ENCODE measurements around the gene LPP. TPM values are rescaled to one million over a fixed set of nuclear protein-coding genes. Genes with fewer than 3 reads are reported as not detected.

The LPP gene
- total and polyA plus RNA-seq, 4 donors = 11.1 to 219 (median 66.5) TPM

DNA sequence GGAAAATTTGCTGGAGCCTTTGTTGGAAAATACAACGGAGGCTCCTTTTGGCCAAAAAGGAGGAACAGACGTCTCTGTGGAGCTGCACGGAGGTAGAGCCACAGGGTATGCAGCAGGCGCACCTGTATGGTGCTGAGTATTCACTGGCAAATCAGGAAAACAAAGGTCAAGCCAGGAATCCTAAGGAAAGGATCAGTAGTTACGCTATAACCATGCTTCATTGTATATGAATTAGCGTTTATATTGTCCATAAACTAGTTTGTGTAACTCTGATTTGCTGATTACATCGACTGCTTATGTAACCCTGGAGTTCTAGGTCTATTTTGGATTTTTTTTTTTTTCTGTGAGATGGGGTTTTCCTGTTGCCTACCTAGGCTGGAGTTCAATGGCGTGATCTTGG is 45.4 kb downstream of the LPP start:
- Histone ChIP-seq H3K4me3 (no peak overlapping the region), H3K36me3 (ENCODE audit: control insufficient read depth in 4 of 4, insufficient read depth in 4 of 4, low read length in 4 of 4) (peaks cover 0 to 5% (median 3%) of the 10 kb centered on the region in 4 donors), H3K9ac (ENCODE audit: insufficient read depth in 1 of 2, low read length in 2 of 2) (no peak overlapping the region), H3K27ac (ENCODE audit: low read depth in 1 of 2, low read length in 1 of 2) (peak overlapping the region in 1 of 2 donors; percentile 90), H3K4me1 (ENCODE audit: control insufficient read depth in 5 of 5, insufficient read depth in 5 of 5, low read length in 5 of 5) (peaks cover 0 to 34% (median 0%) of the 10 kb centered on the region in 5 donors), H3K27me3 (ENCODE audit: control insufficient read depth in 3 of 3, insufficient read depth in 3 of 3, low read length in 2 of 3) (no peaks in the 10 kb centered on the region), H3K9me3 (ENCODE audit: control insufficient read depth in 4 of 4, insufficient read depth in 3 of 4, low read length in 3 of 4) (no peaks in the 10 kb centered on the region)
- DNase-seq (no peak), ATAC-seq (ENCODE audit: insufficient read depth, low FRiP score) (no peak)
- 96 to 97% methylated on average over 8 of the region's 8 CpGs for WGBS, 2 donors
- TF ChIP-seq CTCF (IDR thresholded peaks at IDR 0.05; ENCODE audit: control extremely low read depth, extremely low read depth) = no peak

DNA sequence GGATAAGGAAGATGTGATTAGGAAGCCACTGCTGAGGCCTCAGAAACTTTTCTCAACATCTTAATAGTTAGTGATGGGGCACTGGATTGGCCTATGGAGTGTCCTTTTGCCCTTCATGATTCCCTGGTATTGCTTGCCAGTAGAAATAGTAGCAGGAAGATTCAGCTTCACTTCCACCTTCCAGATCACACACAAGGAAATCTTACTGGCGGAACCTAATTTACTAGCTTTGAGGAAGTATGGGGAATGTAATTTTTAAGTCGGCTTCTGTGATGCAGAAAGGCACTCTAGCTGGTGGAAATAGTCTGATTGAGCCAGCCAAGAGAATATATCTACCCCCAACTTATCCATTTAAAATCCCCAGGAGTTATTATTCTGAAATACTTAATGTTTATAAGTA is 46.5 kb downstream of the LPP start:
- no peaks in the 10 kb centered on the region for H3K9me3 ChIP-seq (ENCODE audit: control insufficient read depth in 4 of 4, insufficient read depth in 3 of 4, low read length in 3 of 4)
- DNase-seq (no peak), ATAC-seq (ENCODE audit: insufficient read depth, low FRiP score) (no peak)
- peak overlapping the region in 1 of 2 donors; percentile 31 for H3K27ac ChIP-seq (ENCODE audit: low read depth in 1 of 2, low read length in 1 of 2)
- no peak for TF ChIP-seq CTCF (IDR thresholded peaks at IDR 0.05; ENCODE audit: control extremely low read depth, extremely low read depth)
- H3K4me3 ChIP-seq = no peak overlapping the region
- no peaks in the 10 kb centered on the region for H3K27me3 ChIP-seq (ENCODE audit: control insufficient read depth in 3 of 3, insufficient read depth in 3 of 3, low read length in 2 of 3)
- H3K4me1 ChIP-seq (ENCODE audit: control insufficient read depth in 5 of 5, insufficient read depth in 5 of 5, low read length in 5 of 5) = peaks cover 0 to 34% (median 0%) of the 10 kb centered on the region in 5 donors
- WGBS, 2 donors = 38 to 61% methylated on average over 2 of the region's 2 CpGs
- H3K9ac ChIP-seq (ENCODE audit: insufficient read depth in 1 of 2, low read length in 2 of 2) = no peak overlapping the region
- H3K36me3 ChIP-seq (ENCODE audit: control insufficient read depth in 4 of 4, insufficient read depth in 4 of 4, low read length in 4 of 4) = peaks cover 0 to 5% (median 3%) of the 10 kb centered on the region in 4 donors

DNA sequence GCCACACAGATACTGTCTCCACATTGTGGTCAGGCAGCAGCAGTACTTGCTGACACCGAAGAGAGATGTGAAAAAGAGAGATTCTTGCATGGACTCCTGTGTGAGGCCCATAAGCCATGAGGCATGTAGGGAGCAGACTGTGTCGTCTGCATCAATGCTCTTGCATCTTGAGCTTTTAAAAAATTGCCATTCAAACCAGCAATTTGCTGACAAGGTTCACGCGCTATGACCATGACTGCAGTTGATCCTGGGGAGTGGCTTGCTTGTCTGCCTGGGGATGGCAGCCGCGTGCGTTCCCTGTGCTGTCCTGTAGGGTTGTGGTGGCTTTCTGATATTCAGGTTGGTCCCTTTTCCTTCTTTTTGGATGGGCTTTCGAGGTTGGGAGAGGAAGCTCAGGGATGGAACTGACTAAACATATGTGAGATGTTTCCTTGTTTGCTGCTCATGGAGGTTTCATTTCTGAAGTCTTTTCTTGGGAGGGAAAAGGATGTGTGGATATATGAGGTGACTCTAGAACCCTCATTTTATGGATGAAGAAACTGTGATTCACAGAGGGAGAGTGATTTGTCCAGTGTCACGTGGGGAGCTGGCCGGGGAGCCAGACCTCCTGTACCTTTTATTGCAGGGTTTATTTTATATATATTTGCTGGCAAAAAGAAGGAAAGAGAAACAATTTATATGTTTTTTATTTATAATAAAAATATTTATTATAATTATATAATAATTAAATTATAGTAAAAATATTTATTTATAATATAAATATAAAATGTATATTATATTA is 48.6 kb downstream of the LPP start:
- H3K4me1 ChIP-seq (ENCODE audit: control insufficient read depth in 5 of 5, insufficient read depth in 5 of 5, low read length in 5 of 5) = peaks cover 0 to 17% (median 0%) of the 10 kb centered on the region in 5 donors
- DNase-seq (no peak), ATAC-seq (ENCODE audit: insufficient read depth, low FRiP score) (no peak)
- H3K36me3 ChIP-seq (ENCODE audit: control insufficient read depth in 4 of 4, insufficient read depth in 4 of 4, low read length in 4 of 4) = peaks cover 0 to 5% (median 3%) of the 10 kb centered on the region in 4 donors
- TF ChIP-seq CTCF (IDR thresholded peaks at IDR 0.05; ENCODE audit: control extremely low read depth, extremely low read depth) = no peak
- H3K27me3 ChIP-seq (ENCODE audit: control insufficient read depth in 3 of 3, insufficient read depth in 3 of 3, low read length in 2 of 3) = no peaks in the 10 kb centered on the region
- no peak overlapping the region for H3K27ac ChIP-seq (ENCODE audit: low read depth in 1 of 2, low read length in 1 of 2)
- no peak overlapping the region for H3K4me3 ChIP-seq
- H3K9me3 ChIP-seq (ENCODE audit: control insufficient read depth in 4 of 4, insufficient read depth in 3 of 4, low read length in 3 of 4) = peaks cover 0 to 1% (median 0%) of the 10 kb centered on the region in 4 donors
- H3K9ac ChIP-seq (ENCODE audit: insufficient read depth in 1 of 2, low read length in 2 of 2) = no peak overlapping the region
- WGBS, 2 donors = 94 to 95% methylated on average over 10 of the region's 10 CpGs
